Measurements from ENCODE around the gene FZD10.

DNA sequence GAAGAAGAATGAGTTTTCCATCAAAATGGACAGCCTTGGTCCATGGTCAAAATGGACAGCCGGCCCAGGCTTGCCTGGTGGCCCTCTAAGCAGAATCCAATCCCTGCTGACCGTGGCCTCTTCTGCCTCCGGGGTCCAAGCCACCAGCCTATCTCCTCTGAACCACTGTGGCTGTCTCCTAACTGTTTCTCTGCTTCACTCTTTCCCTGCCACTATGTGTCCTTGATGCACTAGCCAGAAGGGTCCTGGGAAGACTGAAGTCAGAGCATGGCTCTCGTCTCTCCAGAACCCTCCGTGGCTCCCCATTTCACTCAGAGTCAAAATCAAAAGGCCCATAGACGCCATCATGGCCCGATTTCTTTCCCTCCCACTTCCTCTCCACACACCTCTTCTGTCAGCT is 8.5 kb upstream of the FZD10 start:
- TF ChIP-seq EZH2 (IDR thresholded peaks at IDR 0.05; ENCODE audit: borderline replicate concordance, low read length) = no peak
- TF ChIP-seq, protein P1, sequence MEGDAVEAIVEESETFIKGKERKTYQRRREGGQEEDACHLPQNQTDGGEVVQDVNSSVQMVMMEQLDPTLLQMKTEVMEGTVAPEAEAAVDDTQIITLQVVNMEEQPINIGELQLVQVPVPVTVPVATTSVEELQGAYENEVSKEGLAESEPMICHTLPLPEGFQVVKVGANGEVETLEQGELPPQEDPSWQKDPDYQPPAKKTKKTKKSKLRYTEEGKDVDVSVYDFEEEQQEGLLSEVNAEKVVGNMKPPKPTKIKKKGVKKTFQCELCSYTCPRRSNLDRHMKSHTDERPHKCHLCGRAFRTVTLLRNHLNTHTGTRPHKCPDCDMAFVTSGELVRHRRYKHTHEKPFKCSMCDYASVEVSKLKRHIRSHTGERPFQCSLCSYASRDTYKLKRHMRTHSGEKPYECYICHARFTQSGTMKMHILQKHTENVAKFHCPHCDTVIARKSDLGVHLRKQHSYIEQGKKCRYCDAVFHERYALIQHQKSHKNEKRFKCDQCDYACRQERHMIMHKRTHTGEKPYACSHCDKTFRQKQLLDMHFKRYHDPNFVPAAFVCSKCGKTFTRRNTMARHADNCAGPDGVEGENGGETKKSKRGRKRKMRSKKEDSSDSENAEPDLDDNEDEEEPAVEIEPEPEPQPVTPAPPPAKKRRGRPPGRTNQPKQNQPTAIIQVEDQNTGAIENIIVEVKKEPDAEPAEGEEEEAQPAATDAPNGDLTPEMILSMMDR (IDR thresholded peaks at IDR 0.05; ENCODE audit: low read length) = no peak

Data from OCI-LY1 (cell line).